HEK293 (cell line): ENCODE results near the gene DEF6.

Experiments
- BCL6B ChIP-seq: fragments of 450-650 bp; formaldehyde crosslinking; IDR thresholded peaks from 2 replicates; pipeline ENCODE4 v1.5.1; 2017; ENCODE audit warnings: missing biosample characterization, missing genetic modification characterization
- CTCF ChIP-seq: fragments of 450-650 bp; formaldehyde crosslinking; IDR thresholded peaks from 2 replicates; pipeline ENCODE4 v1.5.1; 2016; ENCODE audit warnings: missing biosample characterization, missing genetic modification characterization
- PBX3 ChIP-seq: sonication (generic); formaldehyde crosslinking; IDR thresholded peaks from 2 replicates; pipeline ENCODE4 v1.8.1; 2022; ENCODE audit warnings: mild to moderate bottlenecking, moderate library complexity, missing genetic modification reagents
- ZNF280D ChIP-seq: fragments of 450-650 bp; formaldehyde crosslinking; IDR thresholded peaks from 2 replicates; pipeline ENCODE4 v1.5.1; 2016; ENCODE audit warnings: missing biosample characterization, missing genetic modification characterization

- TF ChIP-seq PBX3 (no peak), BCL6B (tag by site-specific recombination) (no peak), CTCF (tag by site-specific recombination) (no peak), ZNF280D (tag by site-specific recombination) (no peak)
Observed at GRCh38 chr6:35298625-35299140, 1.1 kb downstream of the DEF6 start.
